Adrenal gland (tissue), 5 donors: ENCODE results near the gene LPCAT1.

Source experiments
- POLR2A ChIP-seq, 2 donors: fragments of 450-650 bp; IDR thresholded peaks; one replicate each; pipeline ENCODE4 v1.6.1; 2017; ENCODE audit warnings: antibody characterized with exemption in 2 of 2, mild to moderate bottlenecking in 2 of 2, moderate library complexity in 1 of 2
- TF ChIP-seq, protein P1 (sequence below), 6 experiments: fragments of 450-650 bp in 4 of 6; fragments of 200-600 bp in 2 of 6; sonication (generic) in 1 of 6; IDR thresholded peaks; 1 replicate in 5 of 6; 2 replicates in 1 of 6; pipeline versions ENCODE4 v1.5.1 to v1.8.0; 2016 to 2021; ENCODE audit warnings: antibody characterized with exemption in 6 of 6, mild to moderate bottlenecking in 2 of 6, moderate library complexity in 1 of 6
- donor health status: DM: no; HTN: no; CAD: no.

DNA sequence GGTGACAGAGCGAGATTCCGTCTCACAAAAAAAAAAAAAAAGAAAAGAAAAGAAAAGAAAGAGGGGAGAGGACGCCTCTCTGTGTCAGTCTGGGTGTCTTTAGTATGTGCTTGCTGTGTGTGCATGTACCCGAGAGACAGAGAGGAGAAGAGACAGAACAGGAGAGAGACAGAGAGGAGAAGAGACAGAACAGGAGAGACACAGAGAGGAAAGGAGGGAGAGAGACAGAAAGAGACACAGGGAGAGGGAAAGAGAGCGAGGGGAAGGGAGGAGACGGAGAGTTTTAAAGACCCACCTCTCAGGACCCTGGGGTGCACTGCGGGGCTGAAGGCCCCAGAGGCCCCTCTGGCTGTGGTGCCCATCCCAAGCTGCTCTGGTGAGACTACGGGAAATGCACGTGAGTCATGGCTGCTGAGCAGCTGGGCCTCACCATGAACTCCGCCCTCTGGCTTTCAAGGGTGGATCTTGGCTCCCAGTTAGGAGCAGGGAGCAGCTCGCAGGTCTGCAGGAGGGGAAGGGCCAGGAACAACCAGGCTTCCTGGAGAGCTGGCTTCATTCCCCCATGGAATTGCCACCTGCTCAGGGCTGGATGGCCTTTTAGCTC is 86.4 kb downstream of the LPCAT1 start:
- TF ChIP-seq, protein P1, sequence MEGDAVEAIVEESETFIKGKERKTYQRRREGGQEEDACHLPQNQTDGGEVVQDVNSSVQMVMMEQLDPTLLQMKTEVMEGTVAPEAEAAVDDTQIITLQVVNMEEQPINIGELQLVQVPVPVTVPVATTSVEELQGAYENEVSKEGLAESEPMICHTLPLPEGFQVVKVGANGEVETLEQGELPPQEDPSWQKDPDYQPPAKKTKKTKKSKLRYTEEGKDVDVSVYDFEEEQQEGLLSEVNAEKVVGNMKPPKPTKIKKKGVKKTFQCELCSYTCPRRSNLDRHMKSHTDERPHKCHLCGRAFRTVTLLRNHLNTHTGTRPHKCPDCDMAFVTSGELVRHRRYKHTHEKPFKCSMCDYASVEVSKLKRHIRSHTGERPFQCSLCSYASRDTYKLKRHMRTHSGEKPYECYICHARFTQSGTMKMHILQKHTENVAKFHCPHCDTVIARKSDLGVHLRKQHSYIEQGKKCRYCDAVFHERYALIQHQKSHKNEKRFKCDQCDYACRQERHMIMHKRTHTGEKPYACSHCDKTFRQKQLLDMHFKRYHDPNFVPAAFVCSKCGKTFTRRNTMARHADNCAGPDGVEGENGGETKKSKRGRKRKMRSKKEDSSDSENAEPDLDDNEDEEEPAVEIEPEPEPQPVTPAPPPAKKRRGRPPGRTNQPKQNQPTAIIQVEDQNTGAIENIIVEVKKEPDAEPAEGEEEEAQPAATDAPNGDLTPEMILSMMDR (IDR thresholded peaks at IDR 0.05): no peak
- TF ChIP-seq POLR2A (IDR thresholded peaks at IDR 0.05): no peak
